Measurements from ENCODE around the gene GNG2.

The GNG2 gene

GRCh38 chr14:52003324-52003723 is 142.9 kb downstream of the GNG2 start (continued):
- TF ChIP-seq ZFP37 (tag by site-specific recombination; IDR thresholded peaks at IDR 0.05): no peak
- no peak for TF ChIP-seq ZNF248 (tag by site-specific recombination; IDR thresholded peaks at IDR 0.05)
- TF ChIP-seq MZF1 (tag by site-specific recombination; IDR thresholded peaks at IDR 0.05; ENCODE audit: borderline replicate concordance): no peak

- Histone ChIP-seq H3K4me1 (ENCODE audit: control insufficient read depth, insufficient read depth, low read length) (no peaks in the 10 kb centered on the region), H3K4me3 (ENCODE audit: low read depth, low read length) (no peak overlapping the region), H3K36me3 (ENCODE audit: control insufficient read depth in 2 of 2, insufficient read depth in 1 of 2, low read length in 2 of 2) (peaks cover 70 to 100% of the 10 kb centered on the region in 2 experiments), H3K9me3 (ENCODE audit: control insufficient read depth, insufficient read depth, low read depth, low read length) (no peaks in the 10 kb centered on the region), H3K27ac (ENCODE audit: extremely low read depth, low read depth, low read length) (no peak overlapping the region)
- ChIA-PET CTCF (interaction anchor here (0.7 to 1.9 kb wide), 3 partner anchors 10 to 66 kb away, joined by 3 to 7 read pairs (median 3); no protein-coding TSS in a partner anchor), POLR2A (no interaction called here)
- TF ChIP-seq ZNF664 (tag by site-specific recombination; IDR thresholded peaks at IDR 0.05) (no peak), ZNF580 (tag by site-specific recombination; IDR thresholded peaks at IDR 0.05) (no peak), ZNF530 (tag by site-specific recombination; IDR thresholded peaks at IDR 0.05; ENCODE audit: low read depth) (no peak), ZNF433 (tag by site-specific recombination; IDR thresholded peaks at IDR 0.05; ENCODE audit: low read depth) (no peak), BCL6B (tag by site-specific recombination; IDR thresholded peaks at IDR 0.05) (no peak), ZNF350 (tag by site-specific recombination; IDR thresholded peaks at IDR 0.05) (no peak)
Measured at GRCh38 chr14:52005625-52006024, 145.2 kb downstream of the GNG2 start.

- H3K9me3 ChIP-seq (ENCODE audit: control insufficient read depth, insufficient read depth, low read depth, low read length): no peaks in the 10 kb centered on the region
- no peak for TF ChIP-seq ZNF585B (tag by site-specific recombination; IDR thresholded peaks at IDR 0.05)
- no peak for TF ChIP-seq ZNF610 (tag by site-specific recombination; IDR thresholded peaks at IDR 0.05; ENCODE audit: borderline replicate concordance)
- TF ChIP-seq ZFHX2 (tag by site-specific recombination; conservative IDR thresholded peaks at IDR 0.05): no peak
- no peak for TF ChIP-seq ZBTB8A (tag by site-specific recombination; IDR thresholded peaks at IDR 0.05)
- no peak for TF ChIP-seq ZNF398 (tag by site-specific recombination; IDR thresholded peaks at IDR 0.05)
- TF ChIP-seq ZNF677 (tag by site-specific recombination; IDR thresholded peaks at IDR 0.05): no peak
- TF ChIP-seq ZNF626 (tag by site-specific recombination; IDR thresholded peaks at IDR 0.05): no peak
- TF ChIP-seq GLIS1 (tag by site-specific recombination; IDR thresholded peaks at IDR 0.05): no peak
- no peak for TF ChIP-seq ZBTB10 (tag by site-specific recombination; IDR thresholded peaks at IDR 0.05)
- CTCF ChIA-PET: interaction anchor here (0.7 to 1.9 kb wide), 6 partner anchors 9 to 125 kb away, joined by 3 to 7 read pairs (median 3); no protein-coding TSS in a partner anchor
- peaks cover 66 to 100% of the 10 kb centered on the region in 2 experiments for H3K36me3 ChIP-seq (ENCODE audit: control insufficient read depth in 2 of 2, insufficient read depth in 1 of 2, low read length in 2 of 2)
- POLR2A ChIA-PET: no interaction called here
- no peak overlapping the region for H3K27ac ChIP-seq (ENCODE audit: extremely low read depth, low read depth, low read length)
- H3K4me1 ChIP-seq (ENCODE audit: control insufficient read depth, insufficient read depth, low read length): no peaks in the 10 kb centered on the region
- no peak overlapping the region for H3K4me3 ChIP-seq (ENCODE audit: low read depth, low read length)
Measured at GRCh38 chr14:52006361-52006760, 145.9 kb downstream of the GNG2 start.
